ENCODE measurements around the gene SMTNL1.
"Not testable (repeated sequence)": the region's sequence is repeated elsewhere in the genome, so short reads cannot be mapped to it uniquely, and the experiment has no call there.

Gene SMTNL1

GRCh38 chr11:57508341-57509170 is 28.8 kb upstream of the SMTNL1 start:
- no peak for DNase-seq (ENCODE audit: extremely low read depth in 1 of 2, low read depth in 1 of 2)

GRCh38 chr11:57511741-57512430 is 25.5 kb upstream of the SMTNL1 start:
- no peak for DNase-seq (ENCODE audit: extremely low read depth in 1 of 2, low read depth in 1 of 2)

- no peak for DNase-seq (ENCODE audit: extremely low read depth in 1 of 2, low read depth in 1 of 2)
These were observed 24.5 kb upstream of the SMTNL1 start for GRCh38 chr11:57512646-57513451.

GRCh38 chr11:57513452-57513795 is 24.0 kb upstream of the SMTNL1 start:
- DNase-seq (ENCODE audit: extremely low read depth in 1 of 2, low read depth in 1 of 2): no peak

- no peak for DNase-seq (ENCODE audit: extremely low read depth in 1 of 2, low read depth in 1 of 2)
These were observed 23.4 kb upstream of the SMTNL1 start for GRCh38 chr11:57513911-57514537.

- no peak for DNase-seq (ENCODE audit: extremely low read depth in 1 of 2, low read depth in 1 of 2)
These were observed 22.7 kb upstream of the SMTNL1 start for GRCh38 chr11:57514538-57515331.

- no peak for DNase-seq (ENCODE audit: extremely low read depth in 1 of 2, low read depth in 1 of 2)
These were observed 21.9 kb upstream of the SMTNL1 start, which contains the start of gene SLC43A1 for GRCh38 chr11:57515332-57516060. Gene SLC43A1 (minus strand): TSS chr11:57515702. CDS start chr11:57514111, 1,591 bp downstream.

GRCh38 chr11:57516061-57516443 is 21.3 kb upstream of the SMTNL1 start:
- no peak for DNase-seq (ENCODE audit: extremely low read depth in 1 of 2, low read depth in 1 of 2)

GRCh38 chr11:57521116-57521515 is 16.3 kb upstream of the SMTNL1 start:
- DNase-seq (ENCODE audit: extremely low read depth in 1 of 2, low read depth in 1 of 2): no peak

- DNase-seq (ENCODE audit: extremely low read depth in 1 of 2, low read depth in 1 of 2): no peak
These were observed 14.0 kb upstream of the SMTNL1 start for GRCh38 chr11:57523419-57523818.

GRCh38 chr11:57527056-57527631 is 10.3 kb upstream of the SMTNL1 start:
- peak; percentile 45 to 56 for DNase-seq (ENCODE audit: extremely low read depth in 1 of 2, low read depth in 1 of 2)

GRCh38 chr11:57529012-57529411 is 8.4 kb upstream of the SMTNL1 start:
- DNase-seq (ENCODE audit: extremely low read depth in 1 of 2, low read depth in 1 of 2): no peak

- DNase-seq (ENCODE audit: extremely low read depth in 1 of 2, low read depth in 1 of 2): no peak
These were observed 7.2 kb upstream of the SMTNL1 start for GRCh38 chr11:57530215-57530595.

GRCh38 chr11:57530596-57531507 is 6.5 kb upstream of the SMTNL1 start, which contains the start of gene TIMM10:
Gene TIMM10 (minus strand): TSS chr11:57530754. CDS start chr11:57530189, 565 bp downstream.
- DNase-seq (ENCODE audit: extremely low read depth in 1 of 2, low read depth in 1 of 2): peak; percentile 83 to 85

- DNase-seq (ENCODE audit: extremely low read depth in 1 of 2, low read depth in 1 of 2): not testable (repeated sequence)
These were observed 2.9 kb upstream of the SMTNL1 start for GRCh38 chr11:57534449-57534848.

- no peak for DNase-seq (ENCODE audit: extremely low read depth in 1 of 2, low read depth in 1 of 2)
These were observed 1.9 kb downstream of the SMTNL1 start for GRCh38 chr11:57539342-57539741.

- DNase-seq (ENCODE audit: extremely low read depth in 1 of 2, low read depth in 1 of 2): no peak
These were observed 3.8 kb downstream of the SMTNL1 start for GRCh38 chr11:57541169-57541568.

GRCh38 chr11:57542582-57542981 is 5.2 kb downstream of the SMTNL1 start:
- no peak for DNase-seq (ENCODE audit: extremely low read depth in 1 of 2, low read depth in 1 of 2)
